ENCODE results near the gene THADA.

THADA gene

GRCh38 chr2:43481927-43482542, 113.8 kb downstream of the THADA start:
- H3K4me3 ChIP-seq (ENCODE audit: low read length): no peak overlapping the region
- no peaks in the 10 kb centered on the region for H3K9me3 ChIP-seq (ENCODE audit: control insufficient read depth, low read length)

GRCh38 chr2:43480874-43481273, 115.0 kb downstream of the THADA start:
- Histone ChIP-seq H3K27me3 (ENCODE audit: control insufficient read depth, insufficient read depth, low read length) (no peaks in the 10 kb centered on the region), H3K9me3 (ENCODE audit: control insufficient read depth, low read length) (no peaks in the 10 kb centered on the region), H3K9ac (ENCODE audit: low read length) (no peak overlapping the region), H3K4me3 (ENCODE audit: low read length) (no peak overlapping the region), H3K4me1 (ENCODE audit: control insufficient read depth, insufficient read depth, low read length) (peaks cover 6% of the 10 kb centered on the region), H3K36me3 (ENCODE audit: control insufficient read depth, insufficient read depth, low read length) (no peaks in the 10 kb centered on the region)

More at GRCh38 chr2:43481927-43482542, 113.8 kb downstream of the THADA start:
- Histone ChIP-seq H3K4me1 (ENCODE audit: control insufficient read depth, insufficient read depth, low read length) (peaks cover 6% of the 10 kb centered on the region), H3K27me3 (ENCODE audit: control insufficient read depth, insufficient read depth, low read length) (no peaks in the 10 kb centered on the region), H3K36me3 (ENCODE audit: control insufficient read depth, insufficient read depth, low read length) (no peaks in the 10 kb centered on the region), H3K9ac (ENCODE audit: low read length) (no peak overlapping the region)

GRCh38 chr2:43478412-43479086, 117.3 kb downstream of the THADA start:
- H3K9me3 ChIP-seq (ENCODE audit: control insufficient read depth, low read length): no peaks in the 10 kb centered on the region
- H3K4me1 ChIP-seq (ENCODE audit: control insufficient read depth, insufficient read depth, low read length): peaks cover 6% of the 10 kb centered on the region
- no peak overlapping the region for H3K9ac ChIP-seq (ENCODE audit: low read length)

GRCh38 chr2:43475922-43476321, 119.9 kb downstream of the THADA start:
- Histone ChIP-seq H3K9ac (ENCODE audit: low read length) (no peak overlapping the region), H3K4me3 (ENCODE audit: low read length) (no peak overlapping the region), H3K36me3 (ENCODE audit: control insufficient read depth, insufficient read depth, low read length) (no peaks in the 10 kb centered on the region), H3K27me3 (ENCODE audit: control insufficient read depth, insufficient read depth, low read length) (no peaks in the 10 kb centered on the region), H3K4me1 (ENCODE audit: control insufficient read depth, insufficient read depth, low read length) (no peaks in the 10 kb centered on the region), H3K9me3 (ENCODE audit: control insufficient read depth, low read length) (no peaks in the 10 kb centered on the region)

More at GRCh38 chr2:43478412-43479086, 117.3 kb downstream of the THADA start:
- Histone ChIP-seq H3K27me3 (ENCODE audit: control insufficient read depth, insufficient read depth, low read length) (no peaks in the 10 kb centered on the region), H3K36me3 (ENCODE audit: control insufficient read depth, insufficient read depth, low read length) (no peaks in the 10 kb centered on the region), H3K4me3 (ENCODE audit: low read length) (no peak overlapping the region)

GRCh38 chr2:43475137-43475846, 120.5 kb downstream of the THADA start:
- H3K27me3 ChIP-seq (ENCODE audit: control insufficient read depth, insufficient read depth, low read length): no peaks in the 10 kb centered on the region
- H3K9ac ChIP-seq (ENCODE audit: low read length): no peak overlapping the region
- H3K4me3 ChIP-seq (ENCODE audit: low read length): no peak overlapping the region
- no peaks in the 10 kb centered on the region for H3K36me3 ChIP-seq (ENCODE audit: control insufficient read depth, insufficient read depth, low read length)
- no peaks in the 10 kb centered on the region for H3K4me1 ChIP-seq (ENCODE audit: control insufficient read depth, insufficient read depth, low read length)
- no peaks in the 10 kb centered on the region for H3K9me3 ChIP-seq (ENCODE audit: control insufficient read depth, low read length)

GRCh38 chr2:43474273-43474672, 121.6 kb downstream of the THADA start:
- Histone ChIP-seq H3K36me3 (ENCODE audit: control insufficient read depth, insufficient read depth, low read length) (no peaks in the 10 kb centered on the region), H3K4me1 (ENCODE audit: control insufficient read depth, insufficient read depth, low read length) (peaks cover 5% of the 10 kb centered on the region), H3K9ac (ENCODE audit: low read length) (no peak overlapping the region), H3K9me3 (ENCODE audit: control insufficient read depth, low read length) (no peaks in the 10 kb centered on the region), H3K4me3 (ENCODE audit: low read length) (no peak overlapping the region), H3K27me3 (ENCODE audit: control insufficient read depth, insufficient read depth, low read length) (no peaks in the 10 kb centered on the region)

- H3K27me3 ChIP-seq (ENCODE audit: control insufficient read depth, insufficient read depth, low read length): no peaks in the 10 kb centered on the region
- no peaks in the 10 kb centered on the region for H3K9me3 ChIP-seq (ENCODE audit: control insufficient read depth, low read length)
- H3K9ac ChIP-seq (ENCODE audit: low read length): no peak overlapping the region
- H3K36me3 ChIP-seq (ENCODE audit: control insufficient read depth, insufficient read depth, low read length): no peaks in the 10 kb centered on the region
- no peak overlapping the region for H3K4me3 ChIP-seq (ENCODE audit: low read length)
- peaks cover 10% of the 10 kb centered on the region for H3K4me1 ChIP-seq (ENCODE audit: control insufficient read depth, insufficient read depth, low read length)
Measured at GRCh38 chr2:43473767-43474166, 122.1 kb downstream of the THADA start.

GRCh38 chr2:43472527-43473194, 123.2 kb downstream of the THADA start:
- Histone ChIP-seq H3K9ac (ENCODE audit: low read length) (no peak overlapping the region), H3K36me3 (ENCODE audit: control insufficient read depth, insufficient read depth, low read length) (no peaks in the 10 kb centered on the region), H3K4me3 (ENCODE audit: low read length) (no peak overlapping the region), H3K9me3 (ENCODE audit: control insufficient read depth, low read length) (no peaks in the 10 kb centered on the region), H3K27me3 (ENCODE audit: control insufficient read depth, insufficient read depth, low read length) (no peaks in the 10 kb centered on the region), H3K4me1 (ENCODE audit: control insufficient read depth, insufficient read depth, low read length) (peaks cover 12% of the 10 kb centered on the region)

GRCh38 chr2:43469713-43470112, 126.1 kb downstream of the THADA start:
- H3K4me1 ChIP-seq (ENCODE audit: control insufficient read depth, insufficient read depth, low read length): peaks cover 12% of the 10 kb centered on the region
- H3K9ac ChIP-seq (ENCODE audit: low read length): no peak overlapping the region
- no peaks in the 10 kb centered on the region for H3K9me3 ChIP-seq (ENCODE audit: control insufficient read depth, low read length)
- H3K27me3 ChIP-seq (ENCODE audit: control insufficient read depth, insufficient read depth, low read length): no peaks in the 10 kb centered on the region
- H3K4me3 ChIP-seq (ENCODE audit: low read length): no peak overlapping the region
- H3K36me3 ChIP-seq (ENCODE audit: control insufficient read depth, insufficient read depth, low read length): no peaks in the 10 kb centered on the region

GRCh38 chr2:43469094-43469493, 126.7 kb downstream of the THADA start:
- Histone ChIP-seq H3K9me3 (ENCODE audit: control insufficient read depth, low read length) (no peaks in the 10 kb centered on the region), H3K9ac (ENCODE audit: low read length) (no peak overlapping the region), H3K27me3 (ENCODE audit: control insufficient read depth, insufficient read depth, low read length) (no peaks in the 10 kb centered on the region), H3K36me3 (ENCODE audit: control insufficient read depth, insufficient read depth, low read length) (no peaks in the 10 kb centered on the region), H3K4me3 (ENCODE audit: low read length) (no peak overlapping the region), H3K4me1 (ENCODE audit: control insufficient read depth, insufficient read depth, low read length) (peaks cover 12% of the 10 kb centered on the region)

GRCh38 chr2:43467891-43468290, 127.9 kb downstream of the THADA start:
- no peaks in the 10 kb centered on the region for H3K27me3 ChIP-seq (ENCODE audit: control insufficient read depth, insufficient read depth, low read length)
- no peaks in the 10 kb centered on the region for H3K9me3 ChIP-seq (ENCODE audit: control insufficient read depth, low read length)
- no peak overlapping the region for H3K4me3 ChIP-seq (ENCODE audit: low read length)
- H3K36me3 ChIP-seq (ENCODE audit: control insufficient read depth, insufficient read depth, low read length): no peaks in the 10 kb centered on the region
- no peak overlapping the region for H3K9ac ChIP-seq (ENCODE audit: low read length)
- peaks cover 21% of the 10 kb centered on the region for H3K4me1 ChIP-seq (ENCODE audit: control insufficient read depth, insufficient read depth, low read length)

- Histone ChIP-seq H3K9me3 (ENCODE audit: control insufficient read depth, low read length) (no peaks in the 10 kb centered on the region), H3K4me3 (ENCODE audit: low read length) (no peak overlapping the region), H3K36me3 (ENCODE audit: control insufficient read depth, insufficient read depth, low read length) (no peaks in the 10 kb centered on the region), H3K4me1 (ENCODE audit: control insufficient read depth, insufficient read depth, low read length) (peaks cover 23% of the 10 kb centered on the region), H3K27me3 (ENCODE audit: control insufficient read depth, insufficient read depth, low read length) (no peaks in the 10 kb centered on the region), H3K9ac (ENCODE audit: low read length) (no peak overlapping the region)
Measured at GRCh38 chr2:43465234-43465633, 130.6 kb downstream of the THADA start.
